M059J (cell line): Measurements from ENCODE around the gene CEP250. TPM values are rescaled to one million over a fixed set of nuclear protein-coding genes. Genes with fewer than 3 reads are reported as not detected.

Experiments used
- DNase-seq: peaks from one replicate; pipeline ENCODE4 v3.0.0-alpha.2; 2012; ENCODE audit warnings: low read depth
- total RNA-seq: library from RNA; depleted of rRNA; stranded (reverse); fragments of >200 nt; shearing (Covaris generic); gene quantifications from 2 replicates; pipeline ENCODE4 v1.2.3, GENCODE V29; 2014; rRNA removed

Gene CEP250
- total RNA-seq, 1 experiment from 2014 or later: 71.9 TPM

DNA sequence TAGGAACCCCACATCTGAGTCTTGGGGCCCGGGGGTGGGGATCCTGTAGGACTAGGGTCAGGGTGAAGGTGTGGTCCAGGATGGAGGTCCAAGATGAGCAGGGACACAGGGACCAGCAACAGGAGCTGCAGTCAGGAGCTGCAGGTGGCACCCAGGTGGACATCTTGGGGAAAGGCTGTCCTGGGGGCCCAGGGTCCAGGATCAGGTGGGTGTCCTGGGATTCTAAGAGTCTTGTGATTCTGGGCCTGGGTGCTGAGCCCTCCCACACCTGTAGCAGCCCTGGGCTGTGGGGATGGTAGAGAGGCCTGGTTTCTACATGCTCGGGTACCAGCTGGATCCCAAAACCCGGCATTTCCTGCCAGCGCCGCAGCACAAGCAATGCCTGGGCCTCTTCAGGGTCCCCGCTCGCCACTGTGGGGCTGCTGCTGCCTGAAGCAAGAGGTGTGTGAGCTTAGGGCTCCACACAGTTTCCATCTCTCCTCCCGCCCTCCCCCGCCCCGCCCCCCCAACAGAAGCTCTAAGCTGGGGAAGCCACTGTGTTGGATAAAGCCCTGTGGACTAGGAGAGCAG, 107.2 kb downstream of the CEP250 start:
- DNase-seq: no peak

GRCh38 chr20:35563834-35564233, 108.4 kb downstream of the CEP250 start:
- DNase-seq: no peak

GRCh38 chr20:35564905-35565304, 109.5 kb downstream of the CEP250 start:
- no peak for DNase-seq

- peak; percentile 46 for DNase-seq
Observed at GRCh38 chr20:35568645-35569044, 113.2 kb downstream of the CEP250 start.

Other genes with a start within 250 kb of the CEP250 start
- gene MMP24, start 228.9 kb upstream of the CEP250 start, total RNA-seq: 1.7 and 4.4 TPM in 2 replicates
- gene MMP24OS, start 177.5 kb upstream of the CEP250 start, total RNA-seq: 10.6 and 19.4 TPM in 2 replicates
- gene EIF6, start 170.8 kb upstream of the CEP250 start, total RNA-seq: 303 and 313 TPM in 2 replicates
- gene FAM83C, start 163.2 kb upstream of the CEP250 start, total RNA-seq: 0.02 TPM in 1 of 2 replicates, not detected in the other
- 64.4 and 74.7 TPM in 2 replicates for gene UQCC1, start 43.6 kb upstream of the CEP250 start, total RNA-seq
- 3.0 and 6.2 TPM in 2 replicates for gene GDF5, start 17.4 kb upstream of the CEP250 start, total RNA-seq
- gene C20orf173, start 74.1 kb downstream of the CEP250 start, total RNA-seq: not detected in 2 replicates
- 630 and 714 TPM in 2 replicates for gene ERGIC3, start 86.5 kb downstream of the CEP250 start, total RNA-seq
- gene SPAG4, start 160.2 kb downstream of the CEP250 start, total RNA-seq: 24.0 and 36.1 TPM in 2 replicates
- 176 and 262 TPM in 2 replicates for gene CPNE1, start 209.3 kb downstream of the CEP250 start, total RNA-seq
- gene RBM12, start 209.3 kb downstream of the CEP250 start, total RNA-seq: 37.7 and 52.3 TPM in 2 replicates
- 31.0 and 69.7 TPM in 2 replicates for gene NFS1, start 243.8 kb downstream of the CEP250 start, total RNA-seq
- gene ROMO1, start 243.8 kb downstream of the CEP250 start, total RNA-seq: 667 and 778 TPM in 2 replicates